Ovary (tissue), 3 donors: ENCODE results near the gene FBP2.

Source experiments
- EP300 ChIP-seq: sonication (generic); formaldehyde crosslinking; IDR thresholded peaks from one replicate; pipeline ENCODE4 v1.6.1; 2017; ENCODE audit warnings: antibody characterized with exemption
- TF ChIP-seq, protein P1 (sequence below), 3 donors: fragments of 450-650 bp in 2 of 3; fragments of 200-600 bp in 1 of 3; IDR thresholded peaks; one replicate each; pipeline versions ENCODE4 v1.5.1 to v1.8.0; 2016 to 2022; ENCODE audit warnings: antibody characterized with exemption in 3 of 3, mild to moderate bottlenecking in 1 of 3
- donor health status: DM: no; HTN: no; CAD: no.

GRCh38 chr9:94568972-94569712, 24.5 kb downstream of the FBP2 start:
- TF ChIP-seq, protein P1, sequence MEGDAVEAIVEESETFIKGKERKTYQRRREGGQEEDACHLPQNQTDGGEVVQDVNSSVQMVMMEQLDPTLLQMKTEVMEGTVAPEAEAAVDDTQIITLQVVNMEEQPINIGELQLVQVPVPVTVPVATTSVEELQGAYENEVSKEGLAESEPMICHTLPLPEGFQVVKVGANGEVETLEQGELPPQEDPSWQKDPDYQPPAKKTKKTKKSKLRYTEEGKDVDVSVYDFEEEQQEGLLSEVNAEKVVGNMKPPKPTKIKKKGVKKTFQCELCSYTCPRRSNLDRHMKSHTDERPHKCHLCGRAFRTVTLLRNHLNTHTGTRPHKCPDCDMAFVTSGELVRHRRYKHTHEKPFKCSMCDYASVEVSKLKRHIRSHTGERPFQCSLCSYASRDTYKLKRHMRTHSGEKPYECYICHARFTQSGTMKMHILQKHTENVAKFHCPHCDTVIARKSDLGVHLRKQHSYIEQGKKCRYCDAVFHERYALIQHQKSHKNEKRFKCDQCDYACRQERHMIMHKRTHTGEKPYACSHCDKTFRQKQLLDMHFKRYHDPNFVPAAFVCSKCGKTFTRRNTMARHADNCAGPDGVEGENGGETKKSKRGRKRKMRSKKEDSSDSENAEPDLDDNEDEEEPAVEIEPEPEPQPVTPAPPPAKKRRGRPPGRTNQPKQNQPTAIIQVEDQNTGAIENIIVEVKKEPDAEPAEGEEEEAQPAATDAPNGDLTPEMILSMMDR (IDR thresholded peaks at IDR 0.05) = no peak
- no peak for TF ChIP-seq EP300
